Colonic mucosa (tissue), 4 donors: ENCODE results near the gene SH3RF2. TPM values are rescaled to one million over a fixed set of nuclear protein-coding genes. Genes with fewer than 3 reads are reported as not detected.
"Not testable (repeated sequence)": the region's sequence is repeated elsewhere in the genome, so short reads cannot be mapped to it uniquely, and the experiment has no call there.

Experiments
- DNase-seq: peaks from one replicate; pipeline ENCODE4 v3.0.0-alpha.2; 2020
- H3K27ac ChIP-seq: fragments of 200-600 bp; one replicate; pipeline ENCODE4 v1.8.0; 2021
- H3K27me3 ChIP-seq: fragments of 200-600 bp; one replicate; pipeline ENCODE4 v1.8.0; 2021
- H3K36me3 ChIP-seq: fragments of 200-600 bp; one replicate; pipeline ENCODE4 v1.8.0; 2021
- H3K4me1 ChIP-seq: fragments of 200-600 bp; one replicate; pipeline ENCODE4 v1.8.0; 2021; ENCODE audit warnings: mild to moderate bottlenecking
- H3K4me3 ChIP-seq: fragments of 200-600 bp; one replicate; pipeline ENCODE4 v1.8.0; 2021
- H3K9ac ChIP-seq, 2 donors: one replicate each; pipeline ENCODE4 v1.7.0; 2013; ENCODE audit warnings: control low read depth in 2 of 2, low read depth in 2 of 2, low read length in 2 of 2
- H3K9me3 ChIP-seq: fragments of 200-600 bp; one replicate; pipeline ENCODE4 v1.8.0; 2021
- CTCF ChIP-seq: fragments of 200-600 bp; IDR thresholded peaks from one replicate; pipeline ENCODE4 v1.8.0; 2022; ENCODE audit warnings: antibody characterized with exemption, mild to moderate bottlenecking
- intact Hi-C: fragments of 100-400 bp; cut with DNase I; formaldehyde crosslinking; loops from one replicate; pipeline ENCODE4 v1.14.1; 2022
- total RNA-seq, 2 donors: library from RNA; stranded (reverse); fragmentation: NEBNext Ultra II Directional in 1 of 2; extraction: Animal tissue kit (Norgen Biotek cat#: 25700) in 1 of 2; gene quantifications; one replicate each; pipeline ENCODE4 v1.2.1, GENCODE V29; 2021
- donor health status: healthy.
- donor health status: DM: no; HTN: no; CAD: no.
- donor health status: DM: no; HTN: no; CAD: no.

SH3RF2 gene, protein sequence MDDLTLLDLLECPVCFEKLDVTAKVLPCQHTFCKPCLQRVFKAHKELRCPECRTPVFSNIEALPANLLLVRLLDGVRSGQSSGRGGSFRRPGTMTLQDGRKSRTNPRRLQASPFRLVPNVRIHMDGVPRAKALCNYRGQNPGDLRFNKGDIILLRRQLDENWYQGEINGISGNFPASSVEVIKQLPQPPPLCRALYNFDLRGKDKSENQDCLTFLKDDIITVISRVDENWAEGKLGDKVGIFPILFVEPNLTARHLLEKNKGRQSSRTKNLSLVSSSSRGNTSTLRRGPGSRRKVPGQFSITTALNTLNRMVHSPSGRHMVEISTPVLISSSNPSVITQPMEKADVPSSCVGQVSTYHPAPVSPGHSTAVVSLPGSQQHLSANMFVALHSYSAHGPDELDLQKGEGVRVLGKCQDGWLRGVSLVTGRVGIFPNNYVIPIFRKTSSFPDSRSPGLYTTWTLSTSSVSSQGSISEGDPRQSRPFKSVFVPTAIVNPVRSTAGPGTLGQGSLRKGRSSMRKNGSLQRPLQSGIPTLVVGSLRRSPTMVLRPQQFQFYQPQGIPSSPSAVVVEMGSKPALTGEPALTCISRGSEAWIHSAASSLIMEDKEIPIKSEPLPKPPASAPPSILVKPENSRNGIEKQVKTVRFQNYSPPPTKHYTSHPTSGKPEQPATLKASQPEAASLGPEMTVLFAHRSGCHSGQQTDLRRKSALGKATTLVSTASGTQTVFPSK
- total RNA-seq: 10 to 100 TPM; 58.2 to 59.3 TPM

DNA sequence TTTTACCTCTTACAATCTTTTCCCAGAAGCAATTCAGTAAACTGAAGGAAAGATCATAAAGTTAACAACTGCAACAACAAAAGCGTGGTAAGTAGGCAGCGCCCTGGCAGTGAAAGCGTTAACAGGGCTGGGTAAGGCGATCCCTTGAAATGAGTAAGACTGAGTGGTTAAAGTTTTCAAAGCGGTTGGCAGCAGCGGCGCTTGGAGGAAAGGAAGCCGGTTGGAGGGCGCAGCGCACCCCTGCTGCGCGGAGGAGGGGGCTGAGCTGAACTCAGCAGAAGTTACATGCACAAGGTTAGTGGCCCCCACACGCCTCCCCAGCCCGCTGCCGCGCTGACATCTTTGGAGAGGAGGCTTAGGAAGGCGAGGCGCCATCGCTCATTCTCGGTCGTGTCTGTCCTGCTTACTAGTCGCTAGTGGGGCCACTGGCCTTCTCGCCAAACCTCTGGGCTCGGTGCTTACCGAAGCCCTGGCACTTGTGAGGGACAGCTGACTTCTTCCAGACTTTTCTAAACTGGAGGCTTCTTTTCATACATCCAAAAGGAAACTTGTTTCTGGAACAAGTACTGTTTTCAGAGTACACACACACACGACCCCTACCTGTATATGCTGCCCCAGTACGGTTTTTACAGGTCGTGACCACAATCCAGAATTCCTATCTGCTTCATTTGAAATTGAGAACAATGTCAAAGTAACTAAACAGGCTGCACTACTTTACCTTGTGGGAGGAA lies at the start of gene SH3RF2:
Gene SH3RF2, plus strand, starts transcription at position 178 of the 731 bp plus-strand sequence. CDS start 1,351 bp downstream, outside the sequence.
- no peaks in the 10 kb centered on the region for H3K36me3 ChIP-seq
- TF ChIP-seq CTCF: no peak
- peak within 1 kb of the TSS; percentile 75 for H3K27ac ChIP-seq
- no peaks in the 10 kb centered on the region for H3K9me3 ChIP-seq
- peak; percentile 94 for DNase-seq
- intact Hi-C loops: no loop called here
- peak within 1 kb of the TSS; percentile 64 to 98 for H3K9ac ChIP-seq
- H3K27me3 ChIP-seq: no peaks in the 10 kb centered on the region
- no peaks in the 10 kb centered on the region for H3K4me1 ChIP-seq
- peak within 1 kb of the TSS; percentile 45 for H3K4me3 ChIP-seq

GRCh38 chr5:145887217-145887616 lies 49.2 kb upstream of the SH3RF2 start:
- Histone ChIP-seq H3K4me3 (no peak overlapping the region), H3K27ac (no peak overlapping the region), H3K36me3 (no peaks in the 10 kb centered on the region), H3K27me3 (no peaks in the 10 kb centered on the region), H3K4me1 (no peaks in the 10 kb centered on the region), H3K9ac (no peak overlapping the region), H3K9me3 (no peaks in the 10 kb centered on the region)
- intact Hi-C loops: loop anchor here (5.0 to 10.0 kb wide), 2 partner anchors 62 to 205 kb away; no protein-coding TSS in a partner anchor
- TF ChIP-seq CTCF: no peak
- no peak for DNase-seq

- Histone ChIP-seq H3K27ac (no peak overlapping the region), H3K4me1 (no peaks in the 10 kb centered on the region), H3K9ac (no peak overlapping the region), H3K9me3 (no peaks in the 10 kb centered on the region), H3K4me3 (no peak overlapping the region), H3K36me3 (no peaks in the 10 kb centered on the region), H3K27me3 (no peaks in the 10 kb centered on the region)
- peak; percentile 70 for TF ChIP-seq CTCF
- peak; percentile 80 for DNase-seq
- intact Hi-C loops: loop anchor here (5.0 to 10.0 kb wide), 2 partner anchors 63 to 206 kb away; no protein-coding TSS in a partner anchor
Measured at GRCh38 chr5:145887976-145888574, 48.3 kb upstream of the SH3RF2 start.

GRCh38 chr5:145889611-145890010 lies 46.8 kb upstream of the SH3RF2 start:
- TF ChIP-seq CTCF: no peak
- no peaks in the 10 kb centered on the region for H3K4me1 ChIP-seq

GRCh38 chr5:145891378-145891777 lies 45.0 kb upstream of the SH3RF2 start:
- intact Hi-C loops, DNase-seq: not testable (repeated sequence)

More at GRCh38 chr5:145889611-145890010, 46.8 kb upstream of the SH3RF2 start:
- Histone ChIP-seq H3K9me3 (no peaks in the 10 kb centered on the region), H3K27me3 (no peaks in the 10 kb centered on the region), H3K4me3 (no peak overlapping the region), H3K36me3 (no peaks in the 10 kb centered on the region), H3K27ac (no peak overlapping the region), H3K9ac (no peak overlapping the region)
- no peak for DNase-seq
- intact Hi-C loops: loop anchor here (5.0 to 10.0 kb wide), 2 partner anchors 65 to 207 kb away; no protein-coding TSS in a partner anchor

More at GRCh38 chr5:145891378-145891777, 45.0 kb upstream of the SH3RF2 start:
- H3K9me3 ChIP-seq, H3K9ac ChIP-seq, H3K4me3 ChIP-seq, H3K27me3 ChIP-seq, H3K4me1 ChIP-seq, H3K27ac ChIP-seq, H3K36me3 ChIP-seq: not testable (repeated sequence)
